Measurements from ENCODE around the gene NPEPL1.

The NPEPL1 gene

GRCh38 chr20:58682656-58683531 is 9.7 kb upstream of the NPEPL1 start:
- DNase-seq (ENCODE audit: low read depth): no peak

- no peak for DNase-seq (ENCODE audit: low read depth)
Observed at GRCh38 chr20:58684291-58684690, 8.3 kb upstream of the NPEPL1 start.

- no peak for DNase-seq (ENCODE audit: low read depth)
Observed at GRCh38 chr20:58685988-58686387, 6.6 kb upstream of the NPEPL1 start.

- no peak for DNase-seq (ENCODE audit: low read depth)
Observed at GRCh38 chr20:58688414-58688813, 4.2 kb upstream of the NPEPL1 start.

- no peak for DNase-seq (ENCODE audit: low read depth)
Observed at GRCh38 chr20:58688840-58689239, 3.8 kb upstream of the NPEPL1 start.

GRCh38 chr20:58690396-58691135 is 2.0 kb upstream of the NPEPL1 start:
- no peak for DNase-seq (ENCODE audit: low read depth)

- DNase-seq (ENCODE audit: low read depth): no peak
Observed at GRCh38 chr20:58691773-58692578, 624 bp upstream of the NPEPL1 start.

- DNase-seq (ENCODE audit: low read depth): no peak
Observed at GRCh38 chr20:58693226-58694006, 816 bp downstream of the NPEPL1 start.

GRCh38 chr20:58694241-58695083 is 1.9 kb downstream of the NPEPL1 start:
- no peak for DNase-seq (ENCODE audit: low read depth)

GRCh38 chr20:58695084-58695722 is 2.6 kb downstream of the NPEPL1 start:
- DNase-seq (ENCODE audit: low read depth): no peak

- DNase-seq (ENCODE audit: low read depth): no peak
Observed at GRCh38 chr20:58695895-58696375, 3.3 kb downstream of the NPEPL1 start.

GRCh38 chr20:58696411-58696961 is 3.9 kb downstream of the NPEPL1 start:
- DNase-seq (ENCODE audit: low read depth): no peak

- no peak for DNase-seq (ENCODE audit: low read depth)
Observed at GRCh38 chr20:58697201-58697866, 4.7 kb downstream of the NPEPL1 start.

- no peak for DNase-seq (ENCODE audit: low read depth)
Observed at GRCh38 chr20:58697867-58698703, 5.5 kb downstream of the NPEPL1 start.

- no peak for DNase-seq (ENCODE audit: low read depth)
Observed at GRCh38 chr20:58698741-58699622, 6.4 kb downstream of the NPEPL1 start.

- DNase-seq (ENCODE audit: low read depth): no peak
Observed at GRCh38 chr20:58699623-58700107, 7.1 kb downstream of the NPEPL1 start.

All from activated T-helper 9 cell treated with anti-CD3 and anti-CD28 coated beads, Interleukin-2, amount 50 U/mL, for 16 hours (primary cell).